Measurements from ENCODE around the gene VSTM4.

DNA sequence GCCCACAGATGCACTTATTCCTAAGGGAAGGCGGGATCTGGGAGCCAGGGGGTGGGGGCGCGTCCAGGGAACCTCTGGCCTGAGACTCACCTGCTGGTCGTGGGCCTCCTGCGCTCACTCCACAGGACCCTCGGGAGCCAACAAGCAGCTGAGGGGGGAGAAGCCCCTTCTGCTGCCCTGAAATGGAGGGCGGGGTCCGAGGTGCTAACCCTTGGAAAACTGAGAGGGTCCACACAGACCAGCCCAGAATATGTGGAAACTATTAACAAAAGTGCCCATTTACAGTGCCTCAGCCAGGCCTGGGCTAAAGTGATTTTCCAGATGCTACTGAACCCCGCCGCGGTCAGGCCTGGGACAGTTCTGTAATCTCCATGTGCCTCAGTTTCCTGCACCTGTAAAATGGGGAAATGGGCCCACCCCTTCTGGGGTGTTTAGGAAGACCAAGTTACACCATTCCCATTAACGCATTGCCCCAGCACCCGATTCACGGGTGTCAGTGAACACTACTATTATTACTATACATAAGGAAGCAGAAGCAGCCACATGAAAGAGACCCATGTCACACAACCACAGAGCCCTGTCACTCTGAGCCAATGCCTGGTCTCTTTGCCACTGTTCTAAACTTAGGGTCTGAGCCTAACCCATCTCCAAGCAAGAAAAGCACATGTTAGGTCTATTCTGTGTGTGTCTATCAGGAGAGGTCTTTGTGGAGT, 630 bp upstream of the VSTM4 start:
- TF ChIP-seq EZH2 (IDR thresholded peaks at IDR 0.05; ENCODE audit: low read length), result no peak
- TF ChIP-seq CTCF (optimal IDR thresholded peaks at IDR 0.05 in 1 of 3, IDR thresholded peaks at IDR 0.05 in 1 of 3, conservative IDR thresholded peaks at IDR 0.05 in 1 of 3; ENCODE audit: extremely low read depth in 1 of 3, insufficient read depth in 2 of 3, low read length in 3 of 3), result no peak
